H1 (cell line): ENCODE results near the gene SYMPK. TPM values are rescaled to one million over a fixed set of nuclear protein-coding genes. Genes with fewer than 3 reads are reported as not detected.

ENCODE experiments used
- CTCF ChIA-PET: fragments of 300-600 bp; sonication (Branson Sonifier 250); formaldehyde crosslinking; loops from one replicate; lab custom pipeline; 2021; ENCODE audit not compliant: partially characterized antibody; lab: Charles Lee
- POLR2A ChIA-PET: fragments of 300-600 bp; sonication (Branson Sonifier 250); formaldehyde crosslinking; loops from one replicate; lab custom pipeline; 2021; ENCODE audit warnings: inconsistent platforms; ENCODE audit not compliant: partially characterized antibody; lab: Charles Lee
- DNase-seq, 2 experiments: peaks; one replicate each; pipeline versions ENCODE4 v3.0.0 to v3.0.0-alpha.2; 2010 to 2022; ENCODE audit warnings: low spot score in 2 of 2, low read depth in 1 of 2, mixed read lengths in 1 of 2
- FAIRE-seq: peaks from 2 replicates; lab custom pipeline; 2011; peaks lifted over from hg19 to GRCh38; lab: Jason Lieb, UNC
- H2AFZ ChIP-seq: 2 replicates; pipeline ENCODE4 v1.8.1; 2012; ENCODE audit warnings: low read length, inconsistent platforms
- H2AK5ac ChIP-seq: 2 replicates; pipeline ENCODE4 v1.6.1; 2013; ENCODE audit warnings: low read depth, low read length
- H2BK120ac ChIP-seq: replicated peaks from 2 replicates; pipeline ENCODE3; 2013; ENCODE audit warnings: low read depth, low read length, inconsistent platforms
- H2BK12ac ChIP-seq: 2 replicates; pipeline ENCODE4 v1.6.1; 2013; ENCODE audit warnings: low read depth, low read length
- H2BK15ac ChIP-seq: 2 replicates; pipeline ENCODE4 v1.6.1; 2013; ENCODE audit warnings: low read length
- H2BK20ac ChIP-seq: 2 replicates; pipeline ENCODE4 v1.6.1; 2013; ENCODE audit warnings: low read length
- H2BK5ac ChIP-seq: 2 replicates; pipeline ENCODE4 v1.6.1; 2013; ENCODE audit warnings: low read depth, low read length
- H3K14ac ChIP-seq: 2 replicates; pipeline ENCODE4 v1.6.1; 2013; ENCODE audit warnings: inconsistent platforms; ENCODE audit not compliant: insufficient read length
- H3K18ac ChIP-seq: 2 replicates; pipeline ENCODE4 v1.6.1; 2013; ENCODE audit warnings: low read length; ENCODE audit errors: extremely low read depth
- H3K23ac ChIP-seq: 2 replicates; pipeline ENCODE4 v1.6.1; 2013; ENCODE audit warnings: inconsistent platforms; ENCODE audit not compliant: insufficient read length
- H3K23me2 ChIP-seq: 2 replicates; pipeline ENCODE4 v1.6.1; 2013; ENCODE audit warnings: low read depth, low read length
- H3K27ac ChIP-seq: 2 replicates; pipeline ENCODE4 v1.6.1; 2011; ENCODE audit warnings: low read depth, low read length, inconsistent platforms
- H3K27me3 ChIP-seq, 4 experiments: replicated peaks in 1 of 4; 1 replicate in 1 of 4; 2 replicates in 3 of 4; pipeline versions ENCODE4 v1.6.1 to v1.8.1; 2011 to 2013; ENCODE audit warnings: low read length in 3 of 4, mild to moderate bottlenecking in 3 of 4, inconsistent platforms in 2 of 4, mixed read lengths in 2 of 4, moderate library complexity in 1 of 4; ENCODE audit not compliant: control insufficient read depth in 3 of 4, insufficient read depth in 3 of 4; ENCODE audit errors: extremely low read depth in 1 of 4
- H3K36me3 ChIP-seq, 4 experiments: 2 replicates each; pipeline versions ENCODE4 v1.6.1 to v1.8.1; 2011 to 2013; ENCODE audit warnings: mild to moderate bottlenecking in 4 of 4, low read length in 3 of 4, moderate library complexity in 2 of 4, control low read depth in 1 of 4, inconsistent platforms in 1 of 4; ENCODE audit not compliant: insufficient read depth in 4 of 4, control insufficient read depth in 2 of 4
- H3K4ac ChIP-seq: replicated peaks from 2 replicates; pipeline ENCODE3; 2013; ENCODE audit warnings: low read length, low read depth, mixed read lengths, inconsistent platforms; ENCODE audit not compliant: insufficient read length
- H3K4me1 ChIP-seq, 4 experiments: replicated peaks in 1 of 4; 1 replicate in 1 of 4; 2 replicates in 3 of 4; pipeline versions ENCODE4 v1.6.1 to v1.8.1; 2011 to 2013; ENCODE audit warnings: low read length in 3 of 4, inconsistent platforms in 2 of 4, mixed read lengths in 1 of 4; ENCODE audit not compliant: insufficient read depth in 4 of 4, control insufficient read depth in 3 of 4
- H3K4me2 ChIP-seq, 2 experiments: 2 replicates each; pipeline versions ENCODE4 v1.6.1 to v1.8.1; 2011 to 2013; ENCODE audit warnings: low read depth in 2 of 2, low read length in 2 of 2, control low read depth in 1 of 2, inconsistent platforms in 1 of 2, mild to moderate bottlenecking in 1 of 2; ENCODE audit not compliant: insufficient read depth in 1 of 2
- H3K4me3 ChIP-seq, 4 experiments: fragments of 200-600, 300-600 bp in 1 of 4; sonication (generic), shearing (Covaris generic), sonication (Bioruptor Twin) in 1 of 4; 2 replicates each; pipeline versions ENCODE4 v1.5.1 to v1.8.1; 2011 to 2016; ENCODE audit warnings: low read length in 4 of 4, low read depth in 3 of 4, control low read depth in 2 of 4, inconsistent platforms in 2 of 4, mild to moderate bottlenecking in 2 of 4, mixed read lengths in 1 of 4, moderate library complexity in 1 of 4; ENCODE audit not compliant: insufficient read depth in 2 of 4; ENCODE audit errors: extremely low read depth in 1 of 4
- H3K56ac ChIP-seq: replicated peaks from 2 replicates; pipeline ENCODE3; 2013; ENCODE audit warnings: low read depth, mild to moderate bottlenecking, mixed read lengths, low read length, inconsistent platforms; ENCODE audit not compliant: insufficient read length
- H3K79me1 ChIP-seq: 2 replicates; pipeline ENCODE4 v1.6.1; 2013; ENCODE audit warnings: low read depth, low read length, control low read depth
- H3K79me2 ChIP-seq, 2 experiments: 2 replicates each; pipeline versions ENCODE4 v1.6.1 to v1.8.1; 2012 to 2013; ENCODE audit warnings: low read length in 2 of 2, mild to moderate bottlenecking in 2 of 2, inconsistent platforms in 1 of 2; ENCODE audit not compliant: insufficient read depth in 2 of 2, control insufficient read depth in 1 of 2
- H3K9ac ChIP-seq, 4 experiments: replicated peaks in 1 of 4; 1 replicate in 1 of 4; 2 replicates in 3 of 4; pipeline versions ENCODE4 v1.6.1 to v1.8.1; 2011 to 2013; ENCODE audit warnings: low read depth in 3 of 4, low read length in 3 of 4, control low read depth in 2 of 4, mild to moderate bottlenecking in 2 of 4, moderate library complexity in 2 of 4, inconsistent platforms in 1 of 4; ENCODE audit errors: extremely low read depth in 1 of 4
- H3K9me3 ChIP-seq, 2 experiments: 2 replicates each; pipeline versions ENCODE4 v1.6.1 to v1.8.1; 2012 to 2013; ENCODE audit warnings: mild to moderate bottlenecking in 2 of 2, moderate library complexity in 2 of 2, control low read depth in 1 of 2, inconsistent platforms in 1 of 2, low read depth in 1 of 2, low read length in 1 of 2, mixed read lengths in 1 of 2; ENCODE audit not compliant: insufficient read depth in 2 of 2
- H4K20me1 ChIP-seq, 2 experiments: replicated peaks in 1 of 2; 2 replicates each; pipeline versions ENCODE3 to v1.8.1; 2011 to 2013; ENCODE audit warnings: inconsistent platforms in 2 of 2, low read length in 2 of 2, mild to moderate bottlenecking in 1 of 2; ENCODE audit not compliant: insufficient read depth in 2 of 2, control insufficient read depth in 1 of 2
- H4K5ac ChIP-seq: 2 replicates; pipeline ENCODE4 v1.6.1; 2013; ENCODE audit warnings: low read length, low read depth, mixed read lengths, inconsistent platforms; ENCODE audit not compliant: insufficient read length
- H4K8ac ChIP-seq: 2 replicates; pipeline ENCODE4 v1.8.0; 2013; ENCODE audit warnings: mild to moderate bottlenecking, moderate library complexity, low read length, inconsistent platforms; ENCODE audit not compliant: insufficient read depth; ENCODE audit errors: extremely low read depth
- H4K91ac ChIP-seq: replicated peaks from 2 replicates; pipeline ENCODE3; 2013; ENCODE audit warnings: low read length, mixed read lengths, inconsistent platforms; ENCODE audit not compliant: insufficient read length
- BACH1 ChIP-seq: IDR thresholded peaks from 2 replicates; pipeline ENCODE4 v1.6.1; 2012; ENCODE audit warnings: low read length, improper control_type of control experiment
- BCL11A ChIP-seq, 2 experiments: IDR thresholded peaks; one replicate each; pipeline ENCODE4 v1.6.1; 2011; ENCODE audit warnings: low read depth in 2 of 2, low read length in 2 of 2, mild to moderate bottlenecking in 2 of 2
- EZH2 ChIP-seq: fragments of 200-600 bp; sonication (generic); IDR thresholded peaks from 2 replicates; pipeline ENCODE4 v1.7.1; 2012; ENCODE audit warnings: low read depth, mild to moderate bottlenecking, moderate library complexity, low read length, inconsistent platforms; ENCODE audit not compliant: severe bottlenecking
- GABPA ChIP-seq: IDR thresholded peaks from 2 replicates; pipeline ENCODE4 v1.6.1; 2011; ENCODE audit warnings: mild to moderate bottlenecking, low read length, moderate library complexity, borderline replicate concordance; ENCODE audit not compliant: insufficient read depth
- GTF2F1 ChIP-seq: IDR thresholded peaks from 2 replicates; pipeline ENCODE4 v1.6.1; 2012; ENCODE audit warnings: low read depth, low read length, improper control_type of control experiment, borderline replicate concordance
- HDAC6 ChIP-seq: IDR thresholded peaks from one replicate; pipeline ENCODE4 v1.7.1; 2012; ENCODE audit warnings: low read depth, mild to moderate bottlenecking, inconsistent platforms, low read length, moderate library complexity
- KDM1A ChIP-seq: fragments of 200-600, 300-600 bp; sonication (generic); IDR thresholded peaks from 2 replicates; pipeline ENCODE4 v1.7.1; 2016; ENCODE audit warnings: mild to moderate bottlenecking, low read length, borderline replicate concordance
- KDM4A ChIP-seq: IDR thresholded peaks from one replicate; pipeline ENCODE4 v1.7.1; 2012; ENCODE audit warnings: low read depth, mild to moderate bottlenecking, moderate library complexity, low read length, inconsistent platforms; ENCODE audit not compliant: severe bottlenecking
- PHF8 ChIP-seq: fragments of 200-600 bp; sonication (generic); conservative IDR thresholded peaks from 2 replicates; pipeline ENCODE4 v1.7.1; 2012; ENCODE audit warnings: low read depth, mild to moderate bottlenecking, inconsistent platforms, low read length, moderate library complexity
- POU5F1 ChIP-seq: IDR thresholded peaks from 2 replicates; pipeline ENCODE4 v1.6.1; 2011; ENCODE audit warnings: low read depth, mild to moderate bottlenecking, low read length, moderate library complexity
- RXRA ChIP-seq: IDR thresholded peaks from 2 replicates; pipeline ENCODE4 v1.6.1; 2011; ENCODE audit warnings: low read depth, mild to moderate bottlenecking, low read length, moderate library complexity; ENCODE audit not compliant: insufficient read depth
- SRF ChIP-seq: IDR thresholded peaks from 2 replicates; pipeline ENCODE4 v1.6.1; 2011; ENCODE audit warnings: mild to moderate bottlenecking, low read depth, low read length, moderate library complexity
- WGBS, 2 experiments: shearing (Covaris generic) in 1 of 2; methylation state at CpG; one replicate each; pipeline versions ENCODE4 v1.1.6 to v1.1.7; 2013 to 2015; ENCODE audit warnings: low lambda C conversion rate in 2 of 2, mixed read lengths in 2 of 2, inconsistent platforms in 1 of 2, low coverage in 1 of 2, missing lambda C conversion rate in 1 of 2; ENCODE audit not compliant: insufficient replicate concordance in 2 of 2, insufficient coverage in 1 of 2, insufficient read length in 1 of 2; ENCODE audit errors: extremely low coverage in 1 of 2, missing lambda C conversion rate in 1 of 2; 5-methylcytosine and 5-hydroxymethylcytosine counted together
- polyA plus RNA-seq, 7 experiments: library from polyadenylated mRNA; depleted of rRNA in 3 of 7; stranded (reverse) in 5 of 7; unstranded in 2 of 7; fragments of >200 nt in 5 of 7; fragments of 200-250 nt in 2 of 7; gene quantifications; 1 replicate in 5 of 7; 2 replicates in 1 of 7; 4 replicates in 1 of 7; pipeline versions ENCODE4 v1.2.1 to v1.2.3, GENCODE V29; 2011 to 2013; ENCODE audit warnings: missing spikeins in 2 of 7, mixed read lengths in 2 of 7
- total RNA-seq: library from RNA; stranded (reverse); fragmentation: NEBNext Ultra II Directional; extraction: Animal tissue kit (Norgen Biotek cat#: 25700); gene quantifications from 2 replicates; pipeline ENCODE4 v1.2.1, GENCODE V29; 2021
- TF ChIP-seq, protein P1 (sequence below): IDR thresholded peaks from 2 replicates; pipeline ENCODE4 v1.6.1; 2012; ENCODE audit warnings: inconsistent platforms
- TF ChIP-seq, protein P2 (sequence below): IDR thresholded peaks from 2 replicates; pipeline ENCODE4 v1.6.1; 2012; ENCODE audit warnings: inconsistent platforms

SYMPK gene
- total and polyA plus RNA-seq, 2 of the 8 experiments (the other 6 are each of a cell fraction or from before 2014, with no cell fraction given), result 93.6 to 99.5 TPM

DNA sequence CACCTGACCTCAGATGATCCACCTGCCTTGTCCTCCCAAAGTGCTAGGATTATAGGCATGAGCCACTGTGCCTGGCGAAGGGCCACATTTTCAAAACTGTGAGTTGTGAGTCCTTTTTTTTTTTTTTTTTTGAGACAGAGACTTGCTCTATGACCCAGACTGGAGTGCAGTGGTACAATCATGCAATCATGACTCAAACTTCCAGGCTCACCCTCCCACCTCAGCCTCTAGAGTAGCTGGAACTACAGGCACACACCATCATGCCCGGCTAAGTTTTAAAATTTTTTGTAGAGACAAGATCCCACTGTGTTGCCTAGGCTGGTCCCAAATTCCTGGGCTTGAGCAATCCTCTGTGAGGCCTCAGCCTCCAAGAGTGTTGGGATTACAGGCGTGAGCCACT is 43.3 kb upstream of the SYMPK start:
- Histone ChIP-seq H2BK120ac (no peak overlapping the region), H3K4me3 (no peak overlapping the region), H3K79me2 (no peaks in the 10 kb centered on the region), H3K9me3 (no peaks in the 10 kb centered on the region), H2BK5ac (no peak overlapping the region), H4K5ac (no peak overlapping the region), H3K23me2 (peaks cover 16% of the 10 kb centered on the region; the same call in 1 of the 2 replicates), H4K91ac (no peak overlapping the region), H3K4me1 (peaks cover 0 to 2% (median 0%) of the 10 kb centered on the region in 4 experiments; a peak in 3 of 7 replicates), H3K36me3 (no peaks in the 10 kb centered on the region), H4K8ac (no peak overlapping the region), H3K27ac (no peak overlapping the region), H2BK20ac (no peak overlapping the region), H3K23ac (no peak overlapping the region), H3K79me1 (no peaks in the 10 kb centered on the region), H2BK15ac (no peak overlapping the region), H2AFZ (no peak overlapping the region), H3K4ac (no peak overlapping the region), H2BK12ac (no peak overlapping the region), H3K9ac (no peak overlapping the region), H4K20me1 (peaks cover 0 to 2% of the 10 kb centered on the region in 2 experiments), H3K56ac (no peak overlapping the region), H3K14ac (no peak overlapping the region), H3K18ac (no peak overlapping the region), H3K4me2 (no peak overlapping the region), H2AK5ac (no peak overlapping the region), H3K27me3 (peaks cover 0 to 4% (median 4%) of the 10 kb centered on the region in 4 experiments; a peak in 4 of 7 replicates)
- ChIA-PET POLR2A (no interaction called here), CTCF (no interaction called here)
- DNase-seq (no peak), FAIRE-seq (no peak)
- WGBS, 2 experiments, result 91% methylated on average over 2 of the region's 3 CpGs; no CpG with 5 or more reads in 1 of the 2 experiments
- TF ChIP-seq GTF2F1 (no peak), EZH2 (no peak), KDM1A (no peak), RXRA (no peak), HDAC6 (no peak), GABPA (no peak), PHF8 (no peak), BACH1 (no peak), POU5F1 (no peak), KDM4A (no peak), BCL11A (IDR thresholded peaks at IDR 0.05; ENCODE audit: low read depth in 2 of 2, low read length in 2 of 2) (no peak), SRF (no peak)
- TF ChIP-seq, protein P1, sequence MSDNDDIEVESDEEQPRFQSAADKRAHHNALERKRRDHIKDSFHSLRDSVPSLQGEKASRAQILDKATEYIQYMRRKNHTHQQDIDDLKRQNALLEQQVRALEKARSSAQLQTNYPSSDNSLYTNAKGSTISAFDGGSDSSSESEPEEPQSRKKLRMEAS, result no peak
- TF ChIP-seq, protein P2, sequence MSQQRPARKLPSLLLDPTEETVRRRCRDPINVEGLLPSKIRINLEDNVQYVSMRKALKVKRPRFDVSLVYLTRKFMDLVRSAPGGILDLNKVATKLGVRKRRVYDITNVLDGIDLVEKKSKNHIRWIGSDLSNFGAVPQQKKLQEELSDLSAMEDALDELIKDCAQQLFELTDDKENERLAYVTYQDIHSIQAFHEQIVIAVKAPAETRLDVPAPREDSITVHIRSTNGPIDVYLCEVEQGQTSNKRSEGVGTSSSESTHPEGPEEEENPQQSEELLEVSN, result no peak
